NCI-H2029 treated with DMSO at 0.1 percent for 48 hours (cell line): Measurements from ENCODE around the gene SGCA.
A peak's percentile ranks its signal among the peaks of the same experiment; 100 is the strongest.

Experiments used
- DNase-seq: peaks from one replicate; lab custom pipeline; 2025; lab: John Stamatoyannopoulos, UW

SGCA gene

DNA sequence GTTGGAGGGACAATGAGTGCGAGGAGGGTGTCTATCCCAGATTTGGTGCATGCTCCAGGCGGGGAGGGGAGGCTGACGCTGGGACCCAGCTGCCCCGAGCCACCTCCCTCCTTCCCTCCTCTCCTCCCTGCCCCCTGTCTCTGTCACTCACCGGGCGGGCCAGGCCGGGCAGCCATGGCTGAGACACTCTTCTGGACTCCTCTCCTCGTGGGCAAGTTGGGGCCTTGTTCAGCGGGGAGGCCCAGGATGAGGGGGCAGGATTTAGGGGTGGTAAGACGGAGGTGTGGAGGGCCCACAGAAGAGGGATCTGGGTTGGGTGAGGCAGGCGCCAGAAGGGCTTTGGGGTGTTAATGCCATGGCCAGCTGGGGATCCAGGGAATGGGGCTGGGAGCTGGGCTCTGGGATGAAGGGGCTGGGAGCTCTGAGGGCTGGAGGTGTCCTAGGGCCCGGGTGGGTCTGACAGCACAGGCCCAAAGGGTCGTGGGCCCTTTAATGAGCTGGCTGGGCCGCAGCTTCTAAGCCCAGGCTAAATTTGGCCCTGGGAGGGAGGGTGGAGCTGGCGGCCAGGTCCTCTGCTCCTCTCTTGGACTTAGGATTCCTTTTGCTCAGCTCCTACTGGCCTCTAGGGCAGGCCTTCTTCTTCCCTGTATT is at the start of gene SGCA:
TSS of gene SGCA (plus strand) at position 139 of the 651 bp plus-strand sequence. CDS start at position 175, 36 bp downstream.
- no peak for DNase-seq

DNA sequence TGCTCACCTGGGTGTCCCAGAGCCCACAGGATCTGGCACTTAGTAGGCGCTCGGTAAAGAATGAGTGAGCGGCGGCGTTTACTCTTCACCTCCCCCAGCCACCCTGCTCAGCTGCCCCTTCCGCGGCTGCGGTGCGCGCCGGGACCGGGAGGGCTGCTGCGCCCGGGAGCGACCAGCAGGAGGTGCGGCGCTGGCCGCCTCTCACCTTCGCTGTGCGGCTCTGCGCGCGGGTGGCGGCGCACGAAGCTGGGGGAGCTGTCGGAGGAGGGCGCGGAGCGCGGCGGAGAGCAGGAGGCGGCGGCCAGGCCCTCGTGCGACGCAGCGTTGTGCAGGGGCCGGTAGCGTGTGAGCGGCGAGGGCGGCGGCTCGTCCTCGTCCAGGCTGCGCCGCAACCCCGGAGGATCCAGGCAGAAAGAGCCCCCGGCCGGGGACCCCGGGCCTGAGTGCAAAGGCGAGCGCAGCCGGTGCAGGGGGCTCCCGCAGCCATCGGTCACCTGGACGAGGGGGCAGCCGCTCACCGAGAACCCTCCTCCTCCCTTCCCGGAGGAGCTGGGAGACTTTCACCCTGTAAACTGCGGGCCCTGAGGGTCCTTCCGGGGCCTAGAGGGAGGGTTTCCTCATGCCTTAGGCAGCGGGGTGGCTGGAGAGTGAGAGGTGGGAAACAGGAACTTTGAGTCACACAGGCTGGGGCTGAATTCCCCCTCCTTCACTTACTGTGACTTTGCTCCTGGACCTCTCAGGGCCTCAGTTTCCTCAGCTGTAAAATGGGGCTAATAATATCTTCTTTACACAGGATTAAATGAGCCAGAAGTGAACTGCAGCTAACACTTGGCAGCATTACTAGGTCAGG is 48.4 kb upstream of the SGCA start:
- DNase-seq: no peak

DNA sequence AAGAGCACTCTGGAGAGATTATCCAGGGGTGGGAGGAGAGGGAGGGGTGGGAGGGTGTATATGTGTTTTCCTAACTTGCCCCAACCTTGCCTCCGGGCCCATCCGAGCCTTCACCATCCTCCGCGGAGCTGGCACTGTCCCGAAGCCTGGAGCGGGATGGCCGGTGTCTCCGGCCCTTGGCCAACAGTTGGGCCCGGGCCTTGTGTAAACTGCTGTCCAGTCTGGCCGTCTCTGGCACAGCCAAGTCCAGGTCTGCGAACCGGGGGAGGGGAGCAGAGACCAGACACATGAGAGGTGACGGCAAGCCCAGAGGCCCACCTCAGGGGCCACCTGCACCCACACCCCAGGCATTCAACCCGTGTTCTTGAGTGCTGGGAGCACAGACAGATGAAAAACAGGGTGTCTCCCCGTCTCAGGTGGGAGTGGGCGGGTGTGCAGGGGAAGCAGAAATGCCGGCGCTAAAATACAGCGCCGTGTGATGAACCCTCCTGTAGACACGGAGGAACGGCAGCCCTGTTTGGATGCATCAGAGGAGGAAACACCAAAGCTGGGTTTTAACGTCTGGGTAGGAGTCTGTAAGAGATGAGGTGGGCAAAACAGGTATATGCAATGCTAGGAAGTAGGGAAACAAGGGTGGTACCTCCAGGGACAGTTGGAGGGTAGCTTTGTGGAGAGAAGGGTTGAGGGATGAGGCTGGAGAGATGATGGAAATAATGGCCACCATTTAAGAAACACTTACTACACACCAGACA is 47.6 kb upstream of the SGCA start:
- DNase-seq: no peak

DNA sequence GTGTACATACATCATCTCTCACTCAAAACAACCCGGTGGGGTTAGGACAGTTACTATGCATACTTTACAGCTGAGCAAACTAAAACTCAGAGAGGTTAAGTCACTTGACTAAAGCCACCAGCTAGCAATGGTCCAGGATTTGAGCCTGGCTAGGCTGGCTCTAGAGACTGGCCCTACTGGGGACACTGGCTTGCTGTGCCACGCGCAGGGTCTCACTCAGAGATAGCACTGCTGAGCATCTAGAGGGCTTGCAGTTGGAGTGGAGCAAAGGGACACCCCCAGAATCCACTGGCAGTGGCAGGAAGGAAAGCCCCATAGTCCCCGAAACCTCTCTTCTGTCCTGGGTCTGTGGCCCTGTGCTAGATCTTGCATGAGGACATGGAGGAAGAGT is 47.0 kb upstream of the SGCA start:
- DNase-seq: no peak

DNA sequence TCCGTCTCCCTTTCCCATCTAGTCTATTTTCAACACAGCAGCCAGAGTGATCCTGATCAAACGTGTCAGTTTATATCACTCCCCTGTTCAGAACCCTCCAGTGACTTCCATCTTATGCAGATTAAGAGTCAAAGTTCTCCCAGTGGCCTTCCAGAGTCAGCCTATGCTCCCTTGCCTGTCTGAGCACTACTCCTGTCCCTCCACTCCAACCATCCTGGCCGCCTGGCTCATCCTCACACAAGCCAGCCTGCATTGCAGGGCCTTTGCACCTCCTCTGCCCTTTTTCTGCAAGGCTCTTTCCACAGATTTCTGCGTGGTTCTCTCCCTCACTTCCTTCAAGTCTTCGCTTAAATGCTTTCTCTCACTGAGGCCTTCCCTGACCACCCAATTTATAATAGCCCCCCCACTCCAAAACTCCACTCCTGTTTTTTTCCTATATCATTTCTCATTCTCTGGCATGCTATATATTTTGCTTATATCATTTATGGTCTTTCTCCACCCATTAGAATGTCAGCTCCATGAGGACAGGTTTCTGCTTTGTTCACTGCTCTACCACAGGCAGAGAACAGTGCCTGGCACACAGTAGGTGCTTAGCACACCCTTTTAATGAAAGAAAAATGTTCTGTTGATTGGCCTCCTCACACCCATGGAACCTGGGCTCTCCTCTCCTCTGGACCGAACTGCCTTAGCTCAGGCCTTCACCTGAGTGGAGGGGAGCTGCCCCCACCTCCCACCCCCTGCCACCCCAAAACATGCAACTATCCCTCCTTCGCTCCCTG is 45.1 kb upstream of the SGCA start:
- no peak for DNase-seq

DNA sequence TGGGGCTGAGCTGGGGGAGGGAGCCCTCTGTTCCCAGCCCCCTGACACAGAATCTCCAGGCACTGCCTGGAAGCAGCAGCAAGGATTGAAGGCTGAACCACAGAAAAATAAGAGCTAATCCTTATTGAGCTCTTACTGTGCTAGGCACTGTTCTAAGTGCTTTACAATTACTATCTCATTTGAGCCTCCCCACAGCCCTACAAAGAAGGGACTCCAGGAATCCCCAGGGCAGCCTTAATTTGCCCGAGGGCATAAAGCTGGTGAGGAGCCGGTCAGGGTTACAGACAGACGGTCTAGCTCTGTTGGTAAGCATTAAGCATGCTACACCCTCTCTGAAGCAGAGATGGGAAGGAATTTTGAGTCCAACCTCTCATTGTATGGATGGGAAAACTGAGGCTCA is 42.9 kb upstream of the SGCA start:
- no peak for DNase-seq

DNA sequence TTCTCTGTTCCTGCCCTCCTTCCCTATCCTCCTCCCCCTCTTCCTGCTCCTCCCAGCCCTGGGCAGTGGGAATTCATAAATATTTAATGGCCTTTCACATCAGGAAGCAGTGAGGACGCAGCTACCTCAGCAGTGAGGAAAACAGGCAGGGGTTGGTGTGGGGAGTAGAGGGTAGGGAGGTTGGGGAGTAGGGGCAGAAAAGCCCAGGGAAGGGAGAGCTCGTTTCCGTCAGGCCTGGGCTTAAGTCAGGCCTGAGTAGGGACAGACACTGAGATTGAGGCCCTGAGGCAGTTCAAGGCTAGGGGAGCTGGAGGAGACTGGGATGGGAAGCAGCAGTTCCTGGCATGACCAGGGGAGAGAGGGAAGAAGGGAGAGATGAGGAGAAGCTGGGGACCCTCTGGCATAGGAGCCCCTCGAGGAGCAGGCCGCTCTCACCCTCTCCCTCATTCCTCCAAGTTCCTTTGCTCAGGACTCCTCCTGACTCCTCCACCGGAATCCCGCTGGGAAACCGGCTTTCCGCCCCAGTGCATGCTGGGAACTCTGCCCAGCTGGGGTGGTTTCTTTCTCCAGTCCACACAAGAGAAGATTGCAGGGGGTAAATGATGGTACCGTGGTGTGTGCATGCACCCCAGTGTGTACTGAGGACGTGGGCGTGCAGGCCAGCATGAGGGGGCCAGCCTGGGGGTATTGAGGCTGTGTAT is 42.0 kb upstream of the SGCA start:
- DNase-seq: no peak

DNA sequence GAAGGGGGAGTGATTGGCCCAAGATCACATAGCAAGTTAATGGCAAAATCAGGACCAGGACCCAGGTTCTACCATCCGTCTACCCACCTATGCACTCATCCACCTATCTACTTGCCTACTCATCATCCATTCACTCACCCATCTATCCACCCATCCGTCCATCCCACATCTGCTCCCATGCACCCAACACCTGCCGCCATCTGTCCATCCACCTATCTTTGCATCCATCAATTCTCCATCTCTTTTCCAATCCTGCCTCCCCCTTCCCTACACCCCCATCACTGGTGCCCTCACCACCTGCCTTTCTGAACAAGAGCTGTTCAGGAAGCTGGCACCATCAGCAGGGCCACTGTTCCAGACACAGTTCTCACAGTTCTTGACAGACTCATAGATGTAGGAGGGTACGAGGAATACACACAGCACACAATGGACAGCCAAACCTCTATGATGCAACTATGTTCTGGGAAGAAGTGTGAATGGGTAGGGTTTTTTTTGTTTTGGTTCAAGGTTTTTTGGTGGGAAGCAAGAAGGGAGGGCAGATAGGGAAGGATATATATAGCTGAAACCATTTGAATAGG is 40.3 kb upstream of the SGCA start:
- DNase-seq: no peak

DNA sequence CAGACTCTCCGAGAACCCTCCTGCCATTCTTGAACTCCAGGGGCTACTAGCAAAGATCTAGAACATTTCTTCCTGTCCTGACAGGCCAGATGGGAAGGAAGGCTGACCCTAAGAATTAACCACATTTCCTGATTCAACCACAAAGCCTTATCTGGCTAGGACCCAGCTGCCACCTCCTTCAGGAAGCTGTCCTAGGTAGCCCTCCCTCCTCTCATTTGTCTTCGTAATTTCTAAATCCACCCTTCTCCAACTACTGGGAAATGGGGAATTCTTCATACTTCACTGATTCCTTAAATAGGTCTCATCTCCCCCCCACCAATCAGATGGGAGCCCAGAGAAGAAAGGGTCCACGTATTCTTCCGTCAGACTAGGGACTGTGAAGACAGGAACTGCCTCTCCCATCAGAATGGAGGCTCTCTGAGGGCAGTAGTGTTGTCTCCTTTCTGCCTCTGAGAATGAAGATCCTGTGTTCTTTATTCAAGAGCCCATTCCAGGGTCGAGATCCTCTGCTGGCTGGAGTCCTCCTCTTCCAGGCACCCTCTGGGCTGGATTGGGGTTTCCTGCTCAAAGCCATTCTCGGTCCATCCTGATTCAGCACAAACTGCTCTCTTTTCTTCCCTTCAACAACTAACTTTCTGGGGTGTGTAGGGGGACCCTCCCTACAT is 38.0 kb upstream of the SGCA start:
- DNase-seq: no peak

DNA sequence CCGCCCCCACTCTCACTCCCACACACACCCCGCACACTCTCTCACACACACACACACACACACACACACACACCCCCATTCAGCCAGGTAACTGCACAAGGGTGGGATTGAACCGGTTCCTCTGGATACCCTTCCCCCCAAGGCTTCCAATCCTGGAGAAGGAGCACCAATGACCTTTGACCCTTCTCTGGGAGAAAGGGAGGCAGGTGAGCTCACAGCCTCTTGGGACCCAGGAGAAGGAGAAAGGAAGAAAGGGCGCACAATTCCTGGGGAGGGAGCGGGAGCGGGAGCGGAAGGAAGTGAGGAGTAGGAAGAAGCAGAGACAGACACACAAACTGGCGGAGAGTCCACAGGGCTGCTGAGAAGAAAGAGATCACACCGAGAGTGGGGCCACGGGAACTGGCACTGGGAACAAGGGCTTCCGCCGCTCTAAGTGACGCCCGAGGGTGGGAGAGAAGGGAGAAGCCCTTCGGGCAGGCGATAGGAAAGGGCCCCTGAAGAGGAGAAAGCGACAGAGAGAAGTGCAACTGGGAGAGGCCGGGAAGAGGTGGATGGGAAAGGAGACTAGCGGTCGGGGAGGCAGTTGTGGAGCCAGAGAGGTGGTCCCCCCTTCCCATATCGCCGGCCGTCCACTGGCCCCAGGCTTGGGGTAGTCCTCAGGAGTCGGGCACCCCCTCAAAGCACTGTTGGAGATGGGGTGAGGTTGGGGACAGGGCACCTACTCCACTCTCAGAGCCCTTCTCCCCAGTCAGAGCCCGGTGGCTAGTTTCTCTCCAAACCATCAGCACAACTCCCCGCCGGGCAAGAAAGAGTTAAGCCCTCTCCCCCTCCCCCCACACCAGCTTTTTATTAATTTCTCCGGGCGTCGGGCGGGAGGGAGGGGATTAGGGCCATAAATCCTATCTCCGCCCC is 37.1 kb upstream of the SGCA start:
- no peak for DNase-seq

DNA sequence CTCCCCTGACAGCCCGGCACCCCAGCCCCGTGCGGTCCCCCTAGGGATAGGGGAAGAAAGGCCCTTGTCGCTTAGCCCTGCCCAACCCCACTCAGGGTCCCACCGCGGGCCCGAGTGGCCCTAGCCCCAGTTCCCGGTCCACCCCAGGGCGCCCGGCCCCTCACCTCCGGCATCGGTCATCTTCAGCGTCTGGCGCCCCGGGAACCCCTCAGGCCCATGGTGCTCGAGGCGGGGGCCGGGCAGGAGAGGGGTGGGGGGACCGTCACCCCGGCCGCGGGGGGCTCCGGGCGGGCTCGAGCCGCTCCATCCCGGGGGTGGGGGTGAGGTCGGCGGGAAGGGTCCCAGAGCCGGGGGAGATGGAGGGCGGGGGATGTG is 36.5 kb upstream of the SGCA start:
- DNase-seq: no peak

DNA sequence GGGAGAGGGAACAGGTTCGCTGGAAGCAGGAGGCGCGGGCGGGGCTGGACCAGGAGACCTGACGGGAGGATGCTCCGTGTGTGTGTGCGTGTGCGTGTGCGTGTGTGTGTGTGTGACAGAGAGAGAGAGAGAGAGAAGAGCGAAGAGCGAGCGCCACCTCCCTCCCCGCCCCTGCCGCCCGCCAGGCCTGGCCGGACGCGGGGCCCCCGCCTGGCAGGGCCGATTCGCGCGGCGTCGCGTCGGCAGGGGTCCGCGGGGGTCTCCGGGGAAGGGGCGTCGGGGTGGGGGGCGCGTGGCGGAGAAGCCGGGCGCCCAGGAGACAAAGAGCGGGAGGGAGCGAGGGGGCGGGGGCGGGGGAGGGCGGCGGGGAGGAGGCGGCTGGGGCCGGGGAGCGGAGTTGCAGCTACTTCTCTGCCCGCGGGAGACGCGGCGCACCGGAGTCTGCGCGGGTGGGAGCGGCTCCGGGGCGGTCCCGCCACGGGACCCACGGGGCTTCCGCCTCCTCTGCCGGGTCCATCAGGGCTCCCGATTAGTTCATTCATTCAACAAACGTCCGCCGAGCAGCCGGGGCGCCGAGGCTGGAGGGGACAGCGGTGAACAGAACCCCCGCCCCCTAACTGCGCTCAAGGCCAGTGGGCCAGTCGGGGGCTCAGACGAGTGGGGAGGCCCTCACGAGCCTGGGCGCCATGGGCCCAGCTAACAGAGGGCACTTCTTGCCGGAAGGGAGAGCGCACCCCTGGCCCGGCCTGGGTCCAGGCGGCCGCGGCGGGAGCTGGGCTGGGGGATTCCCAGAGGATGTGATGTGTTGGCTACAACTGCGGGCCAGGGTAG is 35.9 kb upstream of the SGCA start, which contains the start of gene SAMD14:
TSS of gene SAMD14 (minus strand) at position 433 of the 831 bp plus-strand sequence. CDS start 5,201 bp downstream, outside the sequence.
- no peak for DNase-seq

DNA sequence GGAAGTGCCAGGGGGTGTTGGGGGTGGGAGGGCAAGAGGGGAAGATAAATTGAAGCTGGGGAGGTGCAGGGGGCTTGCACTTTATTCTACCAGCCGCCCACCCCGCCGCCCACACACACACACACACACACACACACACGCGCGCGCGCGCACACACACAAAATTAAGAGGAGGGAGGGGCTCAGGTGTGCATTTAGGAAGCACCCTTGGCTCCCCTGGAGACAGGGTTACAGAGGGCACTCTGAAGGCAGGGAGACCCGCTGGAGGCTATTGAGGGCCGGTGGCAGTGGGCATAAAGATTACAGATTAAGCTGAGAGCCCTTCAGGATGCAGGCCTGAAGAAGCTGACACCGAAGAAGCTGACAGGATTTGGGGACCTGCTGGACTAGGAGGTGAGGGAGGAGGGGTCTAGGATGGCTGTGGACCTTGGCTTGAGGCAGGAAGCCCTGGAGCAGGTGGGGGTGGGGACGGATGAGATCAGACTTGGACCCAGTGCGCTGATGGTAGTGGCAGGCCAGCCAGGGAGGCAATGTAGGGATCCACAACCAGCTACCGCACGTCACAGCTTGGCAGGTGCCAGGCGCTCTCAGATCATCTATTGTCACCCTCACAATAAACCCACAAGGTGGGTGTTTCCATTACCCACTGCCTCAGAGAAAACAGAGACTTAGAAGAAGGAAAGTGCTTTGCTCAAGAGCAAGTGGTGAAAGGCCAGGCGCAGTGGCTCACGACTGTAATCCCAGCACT is 35.1 kb upstream of the SGCA start:
- DNase-seq: peak; percentile 37

DNA sequence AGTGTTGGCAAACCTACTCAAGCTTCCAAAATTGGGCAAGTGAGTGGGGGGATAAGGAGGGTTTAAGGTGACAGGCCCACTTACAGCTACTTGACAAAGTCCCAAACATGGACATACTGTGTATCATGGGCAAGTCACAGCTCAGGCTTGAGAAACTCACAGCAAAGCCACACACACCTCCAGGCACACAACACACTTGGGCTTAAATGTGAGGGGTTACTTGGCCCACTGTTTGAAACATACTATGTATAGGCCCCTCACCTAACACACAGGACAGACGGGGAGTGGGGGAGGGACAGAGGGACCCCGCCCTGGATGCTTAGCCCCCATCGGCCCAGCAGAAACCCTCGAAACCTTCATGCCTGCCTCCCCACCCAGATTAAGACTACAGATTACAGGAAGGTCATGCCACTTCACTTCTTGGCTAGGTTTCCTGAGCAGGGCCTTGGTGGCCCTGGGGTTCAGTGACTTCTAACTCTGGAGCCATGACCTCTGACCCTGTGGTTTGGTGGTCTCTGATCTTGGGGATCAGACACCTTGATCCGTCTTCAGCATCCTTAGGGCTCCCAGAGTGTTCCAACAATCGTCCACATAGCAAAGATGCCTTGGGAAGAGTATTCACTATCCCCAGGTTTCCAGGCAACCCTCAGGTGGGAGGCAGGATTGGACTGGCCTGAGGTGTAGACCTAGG is 33.6 kb upstream of the SGCA start:
- no peak for DNase-seq

DNA sequence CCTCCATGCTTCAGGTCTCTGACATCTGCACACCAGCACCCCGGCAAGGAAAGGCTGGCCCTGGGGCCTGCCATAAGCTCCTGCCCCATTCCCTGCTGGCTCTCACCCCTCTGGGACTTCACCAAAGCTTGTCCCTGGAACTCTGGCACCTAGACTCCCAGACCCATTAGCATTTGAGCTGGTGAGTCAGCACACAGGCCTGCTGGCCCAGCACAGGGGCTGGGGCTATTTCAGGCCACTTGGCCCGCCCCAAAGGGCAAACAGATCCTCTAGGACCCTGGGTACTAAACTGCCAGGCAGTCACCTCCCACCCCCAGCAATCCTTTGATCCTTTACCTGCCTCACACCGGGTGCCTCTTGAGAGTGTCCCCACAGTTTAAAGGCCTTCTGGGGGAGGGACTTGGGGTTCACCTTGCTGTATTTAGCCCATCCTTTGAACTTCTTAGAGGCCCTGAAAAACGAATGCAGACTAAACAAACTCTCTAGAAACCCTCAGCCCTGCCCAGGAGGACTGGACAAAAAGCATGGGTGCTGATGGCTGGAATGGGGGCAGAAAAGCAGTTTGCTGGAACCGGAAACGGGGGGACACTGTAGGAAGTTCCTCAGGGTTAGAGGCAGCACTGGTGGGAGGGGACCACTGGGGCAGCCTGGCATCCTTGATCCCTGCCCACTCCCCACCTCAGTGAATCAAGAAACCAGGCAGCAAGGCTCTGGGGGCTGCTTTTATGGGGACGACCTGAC is 32.6 kb upstream of the SGCA start:
- no peak for DNase-seq

DNA sequence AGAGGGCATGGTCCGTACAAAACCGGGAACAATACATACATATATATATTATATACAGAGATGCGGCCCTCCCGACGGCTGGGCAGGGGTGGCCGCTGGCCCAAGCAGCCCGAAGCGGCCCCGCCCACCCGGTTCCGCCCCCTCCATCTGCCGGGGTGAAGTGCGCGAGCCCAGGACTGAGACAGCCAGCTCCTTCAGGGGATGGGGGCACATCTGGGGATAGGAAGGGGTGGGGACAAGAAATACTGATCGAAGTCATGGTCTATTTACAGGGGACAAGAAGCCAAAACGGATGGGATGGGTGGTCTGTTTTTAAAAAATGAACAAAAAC is 32.1 kb upstream of the SGCA start:
- DNase-seq: no peak
